GM19035 (cell line): Measurements from ENCODE around the gene PPP2R5E.

ENCODE experiments used
- ATAC-seq: cut with Tn5 transposase; IDR thresholded peaks from one replicate; pipeline ENCODE4 v1.9.1; 2021; ENCODE audit not compliant: unreplicated experiment

PPP2R5E gene

DNA sequence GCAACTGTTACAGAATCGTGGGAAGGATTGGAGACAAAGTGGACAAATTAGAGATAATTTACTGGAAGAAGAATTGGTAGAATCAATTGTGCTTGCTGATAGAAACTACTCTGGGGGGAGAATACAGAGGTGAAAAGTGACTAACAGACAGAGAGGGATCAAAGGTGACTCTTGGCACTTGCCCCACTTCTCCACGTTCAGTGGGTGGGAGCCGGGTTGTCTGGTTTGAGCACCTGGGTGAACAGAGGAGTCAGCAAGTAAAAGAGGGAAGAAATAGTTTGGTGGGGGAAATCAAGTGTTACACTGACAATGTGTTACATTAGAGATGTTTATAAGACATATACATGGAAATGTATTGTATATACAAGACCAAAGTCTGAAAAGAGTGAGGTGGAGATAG lies 69.1 kb downstream of the PPP2R5E start:
- no peak for ATAC-seq

DNA sequence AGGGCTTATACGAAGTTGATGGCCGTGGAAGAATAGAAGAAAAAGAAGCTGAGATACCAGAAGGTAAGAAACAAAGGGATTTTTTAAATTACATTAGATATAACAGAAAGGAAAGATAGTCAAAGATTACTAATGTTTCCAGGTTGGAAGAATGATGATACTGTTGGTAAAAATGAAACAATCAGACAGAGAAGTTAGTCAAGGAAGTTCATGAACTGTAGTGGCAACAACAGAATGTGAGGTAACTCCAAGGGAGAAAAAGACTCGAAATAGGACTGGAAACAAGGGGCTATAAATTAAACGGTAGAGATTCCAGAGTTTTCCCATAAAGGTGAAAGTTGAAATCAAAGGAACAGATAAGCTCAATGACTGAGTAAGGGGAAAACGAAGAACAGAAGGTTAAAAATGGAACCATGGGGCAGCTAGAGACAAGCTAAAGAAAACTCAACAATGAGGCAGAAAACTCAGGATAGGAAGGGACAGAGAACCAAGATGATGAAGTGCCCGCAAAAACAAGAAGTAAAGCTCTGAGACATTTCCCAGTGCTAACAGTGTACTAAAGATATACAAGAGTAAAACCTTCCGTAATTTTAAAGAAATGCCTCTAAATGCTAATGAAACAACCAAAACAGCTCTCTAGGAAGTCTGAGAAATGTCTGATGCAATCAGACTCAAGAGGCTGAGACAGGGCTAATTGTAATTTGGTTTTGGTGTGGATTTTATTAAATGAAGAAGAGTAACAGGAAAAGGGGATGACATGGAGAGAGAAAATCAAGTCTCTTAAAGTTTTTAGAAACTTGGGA lies 70.0 kb downstream of the PPP2R5E start:
- ATAC-seq = no peak

DNA sequence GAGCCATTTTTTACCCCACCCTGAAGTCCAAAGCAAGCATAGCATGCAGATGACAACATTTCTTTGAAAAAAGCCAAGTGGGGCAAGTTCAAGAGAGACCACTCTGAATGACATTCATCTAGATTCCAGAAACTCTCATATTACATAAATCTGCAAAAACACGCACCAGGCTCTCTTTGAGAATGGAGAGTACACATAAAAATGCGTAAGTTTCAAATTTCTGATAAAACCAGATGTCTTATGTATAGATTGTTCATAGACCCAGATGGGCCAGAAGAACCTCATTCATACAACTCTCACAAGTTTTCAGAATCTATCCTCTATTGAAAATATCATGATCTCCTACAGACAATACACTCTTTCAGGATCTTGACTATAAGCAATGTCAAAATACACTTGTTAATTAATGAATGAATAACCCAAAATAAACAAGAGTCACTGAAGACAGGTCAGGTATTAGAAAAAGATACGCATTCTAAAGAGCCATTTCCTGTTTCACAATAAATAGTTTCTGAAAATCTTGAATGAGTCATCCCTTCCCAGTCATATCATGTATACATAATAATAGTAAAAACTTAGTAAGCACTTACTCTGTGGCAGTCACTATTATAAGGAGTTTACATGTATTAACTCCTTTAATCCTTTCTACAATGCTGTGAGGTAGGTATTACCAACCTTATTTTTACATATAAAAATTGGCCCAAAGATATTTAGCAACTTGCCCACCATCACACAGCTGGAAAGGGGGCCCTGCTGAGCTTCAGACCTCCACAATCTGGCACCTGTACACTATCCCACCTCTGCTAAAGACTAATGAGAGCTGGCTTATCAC lies 72.0 kb downstream of the PPP2R5E start:
- peak; percentile 89 for ATAC-seq

DNA sequence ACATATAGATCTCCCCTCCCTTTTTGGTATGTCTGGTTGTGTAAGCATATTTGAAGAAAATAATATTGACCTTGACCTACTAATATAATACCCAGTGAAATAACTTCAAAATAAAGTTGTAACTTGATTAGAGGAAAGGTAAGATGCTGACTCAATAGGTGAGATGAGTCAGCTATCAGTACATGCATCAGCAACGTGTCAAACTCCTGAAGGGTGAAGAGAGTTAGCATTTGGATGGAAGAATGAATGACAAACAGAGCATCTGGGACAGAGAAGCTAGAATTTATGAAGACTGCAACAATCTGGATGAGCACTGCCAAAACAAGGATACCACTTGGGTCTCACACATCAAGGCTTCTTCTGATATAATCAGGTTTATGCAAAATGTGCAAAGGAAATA lies 74.9 kb downstream of the PPP2R5E start:
- no peak for ATAC-seq

DNA sequence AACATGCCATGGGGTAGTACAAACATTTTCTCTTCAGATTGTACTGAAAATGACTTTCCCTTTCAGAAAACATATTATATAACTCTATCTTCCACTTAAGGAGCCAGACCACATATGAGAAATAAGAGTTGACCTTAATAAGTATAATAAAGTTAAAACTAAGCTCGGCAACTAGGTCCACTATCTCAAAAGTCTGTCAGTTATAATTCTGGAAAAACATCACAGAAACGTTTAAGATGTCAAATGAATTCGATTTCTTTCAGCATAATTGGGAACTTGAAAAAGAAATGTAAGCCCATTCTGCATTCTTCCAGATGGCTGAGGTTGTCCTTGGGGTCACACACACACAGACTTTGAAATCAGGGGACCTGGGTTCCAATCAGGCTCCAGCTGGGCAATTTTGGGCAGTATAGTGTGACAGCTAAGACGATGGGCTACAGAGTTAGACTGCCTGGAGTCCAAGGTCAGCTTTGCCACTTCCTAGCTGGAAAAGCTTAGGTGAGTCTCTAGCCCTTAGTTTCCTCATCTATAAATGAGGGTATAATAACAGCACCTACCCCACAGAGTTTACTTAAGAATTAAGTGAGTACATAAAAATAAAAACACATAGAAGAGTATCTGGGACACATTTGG lies 75.6 kb downstream of the PPP2R5E start:
- no peak for ATAC-seq

DNA sequence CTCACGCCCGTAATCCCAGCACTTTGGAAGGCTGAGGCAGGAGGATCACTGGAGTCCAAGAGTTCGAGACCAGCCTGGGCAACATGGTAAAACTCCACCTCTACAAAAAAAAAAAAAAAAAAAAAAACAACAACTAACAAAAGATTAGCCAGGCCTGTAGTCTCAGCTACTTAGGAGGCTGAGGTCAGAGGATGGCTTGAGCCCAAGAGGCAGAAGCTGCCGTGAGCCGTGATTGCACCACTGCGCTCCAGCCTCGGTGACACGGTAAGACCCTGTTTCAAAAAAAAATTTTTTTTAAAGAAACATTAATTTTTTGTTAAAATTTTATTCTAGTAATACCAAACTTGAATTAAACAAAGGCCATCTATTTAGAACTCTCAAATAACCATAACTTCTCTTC lies 77.8 kb downstream of the PPP2R5E start:
- no peak for ATAC-seq

DNA sequence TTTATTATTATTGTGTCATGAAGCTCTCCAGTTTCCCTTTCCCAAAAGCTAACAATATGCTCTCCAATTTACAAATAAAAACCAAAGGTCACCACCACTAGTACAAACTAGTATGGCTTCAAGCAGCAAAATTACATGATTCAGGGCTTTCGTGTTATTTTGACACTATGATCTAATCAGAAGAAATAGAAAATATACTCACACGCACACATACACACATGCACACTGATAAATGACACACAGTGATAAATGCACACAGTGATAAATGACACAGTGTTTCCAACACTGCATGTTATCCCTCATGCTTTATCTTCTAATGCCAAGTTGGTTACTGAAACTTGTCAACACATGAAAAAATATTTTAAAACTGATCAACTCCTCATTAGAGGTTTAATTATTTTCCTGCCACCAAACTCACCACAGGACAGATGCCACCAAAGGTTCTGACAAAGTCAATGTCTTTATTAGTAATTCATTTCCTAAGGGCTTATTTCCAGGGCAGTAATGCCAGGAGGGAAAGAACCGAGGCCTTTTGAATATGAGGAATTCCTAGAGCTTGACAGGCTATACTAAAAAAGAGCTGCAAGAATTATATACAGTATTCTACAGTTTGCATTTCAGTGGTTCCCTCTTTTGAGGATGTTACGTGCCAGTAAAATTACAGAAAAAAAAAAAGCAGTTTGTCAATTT lies 82.4 kb downstream of the PPP2R5E start:
- no peak for ATAC-seq

DNA sequence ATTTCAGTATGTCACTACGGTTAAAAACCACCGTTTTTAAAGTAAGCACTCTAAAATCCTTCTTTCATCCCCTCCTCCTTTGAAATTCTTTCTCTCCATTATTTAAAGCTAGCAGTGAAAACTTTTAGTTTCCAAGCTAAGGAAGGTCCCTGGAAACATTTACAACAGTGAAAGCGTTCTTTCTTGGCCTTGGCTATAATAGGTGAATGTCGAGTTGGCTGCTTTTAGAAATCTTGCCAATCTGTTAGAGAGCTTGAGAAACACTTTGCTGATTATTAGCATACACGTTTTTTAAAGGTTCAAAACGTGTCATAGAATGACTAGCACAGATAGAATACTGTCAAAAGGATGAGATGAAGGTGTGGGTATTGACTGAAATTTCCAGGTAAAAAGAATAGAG lies 83.4 kb downstream of the PPP2R5E start:
- ATAC-seq = no peak

DNA sequence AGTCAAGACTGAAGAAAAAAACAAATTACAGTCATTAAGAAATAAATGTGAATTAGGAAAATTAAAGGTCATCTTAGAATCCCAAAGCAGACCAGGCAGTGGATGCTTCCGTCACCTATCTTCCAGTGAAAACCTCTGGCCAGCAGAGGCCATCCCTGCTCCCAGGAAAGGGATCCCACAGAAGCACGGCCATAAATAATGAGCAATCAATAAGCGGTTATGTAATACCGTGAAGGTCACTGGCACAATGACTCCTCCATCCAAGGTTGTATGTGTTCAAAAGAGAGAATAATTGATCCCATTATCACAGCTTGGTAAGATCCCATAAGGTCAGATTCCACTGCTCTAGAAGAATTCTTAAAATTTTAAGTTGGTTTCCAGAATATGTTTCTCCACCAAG lies 85.7 kb downstream of the PPP2R5E start:
- no peak for ATAC-seq

DNA sequence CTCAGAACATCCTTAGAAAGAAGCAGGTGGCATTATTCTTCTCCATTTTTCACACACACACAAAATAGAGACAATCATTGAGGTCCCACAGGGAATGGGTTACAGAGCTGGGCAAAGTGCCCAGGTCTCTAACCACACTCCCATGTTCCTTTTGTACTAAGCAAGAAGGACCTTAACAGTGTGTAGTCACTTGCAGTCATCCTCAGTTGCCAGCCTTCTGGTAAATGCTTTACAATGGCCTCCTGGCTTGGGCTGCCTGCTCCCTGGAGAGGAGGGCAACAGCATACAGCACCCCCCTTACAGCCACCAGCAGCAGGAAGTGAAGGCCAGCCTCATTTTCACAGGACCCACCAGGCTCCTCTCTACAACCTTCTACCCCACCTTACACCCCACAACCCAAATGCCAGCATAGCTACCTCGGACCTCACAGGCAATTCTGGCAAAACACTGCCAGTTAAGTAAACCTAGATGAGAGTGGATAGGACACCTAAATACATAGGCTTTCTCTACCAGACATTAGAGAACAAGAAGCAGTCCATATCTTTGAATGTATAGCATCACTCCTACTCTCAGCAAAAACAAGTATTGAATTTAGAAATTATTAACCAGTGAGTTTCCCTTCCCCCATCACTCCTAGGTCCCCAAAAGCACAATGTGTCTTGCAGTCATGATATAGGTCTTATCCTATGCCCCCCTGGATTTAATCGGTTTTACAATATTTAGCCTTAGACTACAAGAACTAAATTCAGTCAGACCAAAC lies 88.1 kb downstream of the PPP2R5E start:
- no peak for ATAC-seq

DNA sequence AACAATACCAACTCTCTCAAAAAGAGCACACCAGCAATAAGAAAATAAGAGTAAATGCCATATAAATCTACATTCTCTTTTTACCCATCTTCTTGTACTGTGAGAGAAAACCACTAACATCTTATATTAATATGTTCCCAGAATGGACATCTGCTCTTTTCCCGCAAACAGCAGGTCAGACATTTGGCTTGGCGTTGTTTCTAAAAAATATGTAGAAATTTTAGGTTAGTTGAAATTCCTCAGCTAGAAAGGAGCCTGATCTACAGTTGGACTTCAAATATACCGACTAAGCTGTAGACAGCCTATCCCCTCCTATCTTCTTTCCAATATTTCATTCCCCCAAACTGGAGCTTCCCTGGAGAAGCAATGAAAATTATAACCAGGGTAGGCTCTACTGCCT lies 88.7 kb downstream of the PPP2R5E start:
- ATAC-seq = no peak

DNA sequence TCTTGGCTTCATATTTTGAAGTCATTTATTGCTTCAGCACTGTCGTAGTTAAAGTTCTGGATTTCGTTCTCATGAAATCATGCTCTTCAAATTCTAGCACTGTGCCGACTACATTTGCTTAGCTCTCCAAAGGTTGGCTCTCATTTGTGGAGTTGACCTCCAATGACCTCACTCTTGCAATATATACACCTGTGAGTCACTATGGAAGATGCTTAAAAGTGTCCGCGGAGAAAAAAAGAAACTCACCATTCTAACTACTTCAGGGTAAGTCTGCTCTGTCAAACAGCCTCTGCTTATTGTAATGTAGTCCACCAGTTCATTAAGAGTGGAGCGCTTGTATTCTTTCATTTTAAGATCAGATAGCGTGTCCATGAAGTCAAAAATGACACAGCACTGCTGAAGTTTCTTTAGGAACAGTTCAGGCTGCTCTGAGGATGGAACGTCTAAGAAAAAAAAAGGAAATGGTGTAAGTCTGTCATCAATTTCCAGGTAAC lies 89.7 kb downstream of the PPP2R5E start:
- ATAC-seq = no peak

DNA sequence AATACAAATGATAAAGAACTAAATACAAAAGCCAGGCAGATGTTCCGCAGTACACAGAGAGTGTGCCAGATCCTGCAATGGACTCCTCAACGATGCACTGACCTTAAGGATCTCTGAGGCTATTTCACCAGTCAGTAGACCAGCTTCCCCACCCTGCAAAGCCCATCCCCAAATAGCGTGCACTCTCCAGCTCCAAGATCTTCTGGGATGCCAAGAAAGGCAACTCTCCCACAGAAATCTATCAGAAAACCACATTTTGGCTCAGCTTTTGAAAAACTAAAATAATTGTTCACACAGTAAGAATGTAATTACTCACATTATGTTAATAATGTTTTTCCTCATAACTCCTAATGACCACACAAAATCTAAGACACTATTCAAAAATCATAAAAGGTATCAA lies 90.4 kb downstream of the PPP2R5E start:
- no peak for ATAC-seq

DNA sequence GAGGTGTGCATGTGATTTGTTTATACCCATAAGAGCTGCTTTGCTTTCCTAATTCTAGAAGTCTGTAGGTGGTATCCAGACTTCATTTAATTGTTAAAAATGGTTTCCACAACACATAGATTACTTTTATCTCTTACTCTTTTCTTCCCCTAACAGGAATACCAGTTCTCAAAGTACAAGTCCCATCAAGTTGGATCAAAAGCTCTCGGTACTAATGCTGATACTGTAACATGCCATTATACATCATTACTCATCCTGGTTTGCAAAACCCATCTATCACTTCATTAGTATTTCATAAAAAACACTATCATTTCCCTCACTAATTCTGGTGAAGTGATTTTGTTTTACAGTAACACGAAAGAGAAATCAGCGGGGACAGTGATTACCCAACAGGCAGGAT lies 94.3 kb downstream of the PPP2R5E start:
- ATAC-seq = no peak

DNA sequence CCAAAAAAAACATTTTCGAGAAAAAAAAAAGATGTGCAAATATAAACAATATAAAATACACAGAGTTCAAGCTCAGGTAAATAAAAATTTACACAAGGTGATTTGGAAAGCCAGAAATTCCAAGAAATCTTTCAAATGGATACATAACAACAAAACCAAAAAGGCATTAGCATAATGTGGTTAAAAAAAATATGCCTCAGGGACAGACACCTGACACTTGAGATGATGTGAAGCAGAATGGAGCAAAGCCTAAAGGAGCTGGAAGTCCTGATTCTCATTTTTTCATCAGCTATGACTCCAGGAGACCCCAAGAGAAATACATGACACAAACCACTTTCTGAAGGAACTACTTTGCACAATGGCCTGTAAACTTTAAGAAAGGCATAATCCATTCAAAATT lies 98.6 kb downstream of the PPP2R5E start:
- ATAC-seq = no peak

DNA sequence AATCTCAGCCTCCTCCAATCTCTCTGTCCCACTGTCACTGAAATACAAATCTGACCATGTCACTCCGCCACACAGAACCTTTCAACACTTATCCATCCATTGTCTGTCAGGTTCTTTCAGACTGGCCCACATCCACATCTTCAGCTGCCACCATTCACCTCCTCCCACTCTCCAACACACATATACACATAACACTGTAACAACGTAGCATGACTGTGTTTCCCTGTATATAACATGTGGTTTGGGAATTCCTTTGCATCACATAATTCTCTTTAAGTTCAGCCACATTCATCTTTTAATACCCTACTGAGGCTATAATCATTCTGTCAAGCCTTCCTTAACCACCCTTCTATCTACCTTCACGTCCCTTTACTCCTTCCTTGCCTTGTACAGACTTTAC lies 99.2 kb downstream of the PPP2R5E start:
- no peak for ATAC-seq

DNA sequence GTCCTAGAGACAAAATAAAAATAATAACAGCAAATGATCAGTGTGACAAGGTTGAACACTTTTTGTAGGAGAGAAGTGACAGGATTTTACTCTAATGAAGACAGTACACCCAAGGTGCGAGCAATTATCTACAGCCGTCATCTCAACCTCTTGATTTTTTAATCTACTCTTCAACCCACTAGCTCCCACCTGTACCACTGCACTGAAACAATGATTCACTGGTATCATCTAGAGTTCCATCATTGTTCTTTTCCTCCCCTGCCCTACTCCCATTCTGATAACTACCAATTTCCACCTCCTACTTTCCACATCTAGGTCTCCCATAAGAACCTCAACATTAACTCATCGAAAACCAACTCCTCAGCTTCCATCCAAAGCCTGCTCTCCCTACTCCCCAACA lies 99.8 kb downstream of the PPP2R5E start:
- ATAC-seq = no peak

DNA sequence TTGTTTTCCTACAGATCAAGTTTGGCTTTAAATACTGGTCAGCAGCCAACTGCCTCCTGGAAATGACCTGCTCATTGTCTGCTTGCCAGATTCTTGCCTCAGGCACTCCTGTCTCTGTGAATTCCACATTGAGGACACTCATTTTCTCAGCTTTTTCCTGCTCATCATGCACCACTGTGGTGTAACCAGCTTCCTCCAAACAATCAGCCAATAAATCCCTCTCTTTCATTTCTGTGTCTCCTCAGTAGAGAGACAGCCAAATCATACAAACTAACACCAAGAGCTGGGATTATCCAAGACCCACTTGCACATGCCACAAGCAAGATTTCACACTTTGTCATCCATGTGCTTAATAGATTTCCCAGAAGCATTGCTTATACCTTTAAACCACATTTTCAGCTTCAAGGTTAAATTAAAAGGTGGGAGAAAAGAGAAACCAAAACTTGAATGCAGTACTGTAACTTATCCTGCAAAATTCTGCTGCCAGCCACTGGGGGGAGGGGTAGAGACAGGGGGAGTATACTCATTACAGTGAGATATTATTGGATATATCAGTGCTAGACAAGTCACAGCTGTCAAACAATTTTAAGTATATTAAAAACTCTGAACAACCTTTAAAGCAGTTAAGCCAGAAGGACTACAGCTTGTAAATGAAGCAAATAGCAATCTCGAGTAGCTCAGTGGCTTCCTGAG lies 105.0 kb downstream of the PPP2R5E start:
- peak; percentile 69 for ATAC-seq

DNA sequence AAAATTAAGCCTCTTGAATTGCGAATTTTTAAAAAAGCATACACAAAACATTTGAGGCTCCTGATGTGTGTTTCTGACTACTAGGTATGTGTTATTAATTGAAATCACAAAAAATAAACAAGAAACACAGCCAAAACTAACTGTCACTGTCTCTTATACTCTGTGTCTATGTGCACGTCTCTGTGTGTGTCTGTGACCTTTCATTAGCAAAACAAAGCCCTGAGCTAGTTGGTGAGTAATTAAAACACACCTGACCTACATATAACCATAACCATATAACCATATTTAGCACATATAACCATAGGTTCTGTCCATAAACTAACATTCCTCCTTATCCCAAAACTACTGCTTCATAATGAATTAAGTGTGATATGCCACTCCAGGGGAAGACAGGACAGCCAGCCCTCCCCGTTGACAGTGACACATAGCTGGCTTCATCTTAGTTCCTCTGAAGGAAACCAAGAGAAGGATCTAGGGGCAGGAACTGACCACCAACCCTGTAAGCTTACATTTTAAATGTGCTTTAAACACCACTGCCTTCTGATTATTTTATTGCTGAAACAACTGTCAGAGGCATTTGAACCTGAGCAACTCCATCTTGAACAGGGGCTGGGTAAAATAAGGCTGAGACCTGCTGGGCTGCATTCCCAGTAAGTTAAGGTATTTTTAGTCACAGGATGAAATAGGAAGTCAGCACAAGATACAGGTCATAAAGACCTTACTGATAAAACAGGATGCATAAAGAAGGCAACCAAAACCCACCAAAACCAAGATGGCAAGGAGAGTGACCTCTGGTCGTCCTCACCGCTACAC lies 106.7 kb downstream of the PPP2R5E start:
- ATAC-seq = no peak
